ENCODE results near the gene C22orf39.

C22orf39 gene

DNA sequence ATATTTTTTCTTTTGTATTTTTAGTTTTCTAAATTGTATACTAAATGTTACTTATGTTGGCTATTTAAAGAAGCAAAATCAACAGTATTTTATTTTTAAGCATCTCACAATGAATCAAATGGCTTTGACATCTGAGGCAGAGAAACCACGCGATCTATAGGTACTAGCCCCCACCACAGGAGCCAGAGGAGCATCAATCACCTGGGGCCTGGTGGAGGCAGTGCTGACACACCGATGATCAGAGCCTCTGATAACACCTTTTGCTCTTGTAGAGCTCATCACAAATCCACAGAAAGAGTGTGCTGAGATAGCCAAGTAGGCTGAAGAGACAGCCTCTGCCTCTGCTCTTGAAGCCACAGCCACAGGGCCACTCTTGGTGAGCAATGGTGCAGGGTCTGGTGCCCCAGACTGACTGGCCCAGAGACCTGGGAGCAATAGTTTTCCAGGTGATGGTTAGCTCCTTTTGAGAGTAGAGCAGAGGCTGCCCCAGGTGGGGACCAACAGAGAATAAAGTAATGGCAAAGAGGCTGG is 41.2 kb downstream of the C22orf39 start:
- no peak overlapping the region for H3K4me3 ChIP-seq
- TF ChIP-seq, protein P1, sequence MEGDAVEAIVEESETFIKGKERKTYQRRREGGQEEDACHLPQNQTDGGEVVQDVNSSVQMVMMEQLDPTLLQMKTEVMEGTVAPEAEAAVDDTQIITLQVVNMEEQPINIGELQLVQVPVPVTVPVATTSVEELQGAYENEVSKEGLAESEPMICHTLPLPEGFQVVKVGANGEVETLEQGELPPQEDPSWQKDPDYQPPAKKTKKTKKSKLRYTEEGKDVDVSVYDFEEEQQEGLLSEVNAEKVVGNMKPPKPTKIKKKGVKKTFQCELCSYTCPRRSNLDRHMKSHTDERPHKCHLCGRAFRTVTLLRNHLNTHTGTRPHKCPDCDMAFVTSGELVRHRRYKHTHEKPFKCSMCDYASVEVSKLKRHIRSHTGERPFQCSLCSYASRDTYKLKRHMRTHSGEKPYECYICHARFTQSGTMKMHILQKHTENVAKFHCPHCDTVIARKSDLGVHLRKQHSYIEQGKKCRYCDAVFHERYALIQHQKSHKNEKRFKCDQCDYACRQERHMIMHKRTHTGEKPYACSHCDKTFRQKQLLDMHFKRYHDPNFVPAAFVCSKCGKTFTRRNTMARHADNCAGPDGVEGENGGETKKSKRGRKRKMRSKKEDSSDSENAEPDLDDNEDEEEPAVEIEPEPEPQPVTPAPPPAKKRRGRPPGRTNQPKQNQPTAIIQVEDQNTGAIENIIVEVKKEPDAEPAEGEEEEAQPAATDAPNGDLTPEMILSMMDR (IDR thresholded peaks at IDR 0.05) = no peak
- DNase-seq (ENCODE audit: low spot score) = no peak
- H3K27ac ChIP-seq = no peak overlapping the region

DNA sequence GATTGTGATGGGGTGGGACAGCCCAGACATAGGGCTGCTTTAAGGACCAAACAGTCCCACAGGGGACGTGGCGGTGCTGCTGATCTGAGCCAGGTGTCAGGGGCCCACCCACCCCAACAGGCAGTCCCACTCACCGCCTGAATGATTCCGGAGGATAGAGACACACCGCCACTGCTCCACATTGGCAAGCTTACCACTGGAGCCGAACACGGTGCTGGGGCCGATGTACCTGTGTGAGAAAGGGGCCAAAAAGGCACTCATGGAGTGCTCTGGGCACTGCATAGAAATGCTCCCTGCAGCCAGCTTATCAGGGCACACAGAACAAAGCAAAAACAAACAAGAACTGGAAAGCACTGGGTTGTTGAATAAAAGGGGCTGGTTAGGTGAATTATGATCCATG is 41.9 kb downstream of the C22orf39 start:
- H3K4me3 ChIP-seq = no peak overlapping the region
- H3K27ac ChIP-seq = no peak overlapping the region
- no peak for DNase-seq (ENCODE audit: low spot score)
- TF ChIP-seq, protein P1 (IDR thresholded peaks at IDR 0.05) = no peak

DNA sequence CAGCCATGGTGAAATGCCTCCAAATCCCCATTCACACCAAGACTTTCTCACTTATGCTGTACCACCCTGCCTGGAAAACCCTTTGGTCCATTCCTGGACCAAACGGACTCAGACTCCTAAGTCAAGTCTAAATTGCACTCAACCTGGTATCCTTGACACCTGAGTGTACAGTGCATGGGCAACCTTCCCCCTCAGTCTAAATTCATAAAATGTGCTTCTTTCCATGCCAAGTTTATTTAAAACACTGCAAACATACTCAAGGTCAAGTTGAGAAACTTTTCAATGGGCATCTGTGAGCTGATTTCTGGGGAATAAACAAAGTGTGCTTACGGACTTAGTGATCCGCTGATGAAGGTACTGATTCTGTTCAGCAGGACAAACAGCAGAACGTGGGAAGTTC is 42.4 kb downstream of the C22orf39 start:
- DNase-seq (ENCODE audit: low spot score) = no peak
- Histone ChIP-seq H3K4me3 (no peak overlapping the region), H3K27ac (no peak overlapping the region)
- TF ChIP-seq, protein P1 (IDR thresholded peaks at IDR 0.05) = no peak

GRCh38 chr22:19404676-19405075 is 42.8 kb downstream of the C22orf39 start:
- DNase-seq (ENCODE audit: low spot score) = no peak

GRCh38 chr22:19402642-19403191 is 44.8 kb downstream of the C22orf39 start:
- DNase-seq (ENCODE audit: low spot score) = no peak
- no peak overlapping the region for H3K27ac ChIP-seq
- TF ChIP-seq, protein P1 (IDR thresholded peaks at IDR 0.05) = no peak

More at GRCh38 chr22:19404676-19405075, 42.8 kb downstream of the C22orf39 start:
- H3K27ac ChIP-seq = no peak overlapping the region
- H3K4me3 ChIP-seq = no peak overlapping the region
- TF ChIP-seq, protein P1 (IDR thresholded peaks at IDR 0.05) = no peak

DNA sequence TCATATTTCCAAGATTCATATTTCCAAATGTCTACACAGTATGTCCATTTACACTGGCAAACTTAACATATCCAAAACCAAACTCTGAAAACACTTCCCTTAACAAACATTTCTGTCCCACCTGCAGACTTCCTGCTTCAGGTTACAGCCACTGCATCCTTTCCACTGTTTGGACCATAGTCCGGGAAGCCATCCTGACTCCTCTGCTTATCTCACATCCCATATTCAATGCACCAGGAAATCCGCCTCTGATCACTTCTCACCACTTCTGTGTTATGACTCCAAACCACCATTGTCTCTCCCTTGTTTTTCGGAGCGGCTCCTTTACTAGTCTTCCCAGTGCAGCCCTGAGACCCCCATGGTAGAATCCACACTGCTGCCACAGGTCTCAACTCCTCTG is 46.0 kb downstream of the C22orf39 start:
- no peak for DNase-seq (ENCODE audit: low spot score)
- Histone ChIP-seq H3K27ac (no peak overlapping the region), H3K4me3 (no peak overlapping the region)
- TF ChIP-seq, protein P1 (IDR thresholded peaks at IDR 0.05) = no peak

More at GRCh38 chr22:19402642-19403191, 44.8 kb downstream of the C22orf39 start:
- no peak overlapping the region for H3K4me3 ChIP-seq

DNA sequence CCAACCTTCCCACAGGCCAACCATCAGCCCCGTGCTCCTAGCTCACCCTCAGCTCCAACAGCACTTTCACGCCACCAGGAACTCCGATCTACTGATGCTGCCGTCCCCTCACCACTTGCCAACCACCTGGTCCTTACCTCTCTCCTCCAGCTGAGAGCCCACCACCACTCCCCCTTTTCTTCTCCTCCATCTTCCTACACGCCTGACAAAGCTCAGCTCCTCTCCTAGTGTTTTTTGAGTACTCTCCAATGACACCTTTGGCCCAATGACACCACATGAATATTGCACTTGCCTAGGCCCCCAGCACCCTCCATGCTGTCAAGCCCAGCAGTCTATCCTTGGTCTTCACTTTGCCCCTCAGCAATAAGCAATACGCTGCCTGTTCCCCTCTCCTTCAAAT is 46.6 kb downstream of the C22orf39 start:
- DNase-seq (ENCODE audit: low spot score) = no peak
- Histone ChIP-seq H3K4me3 (no peak overlapping the region), H3K27ac (no peak overlapping the region)
- TF ChIP-seq, protein P1 (IDR thresholded peaks at IDR 0.05) = no peak

All from coronary artery (tissue), 2 donors.